Measurements from ENCODE around the gene PCSK5.
"Not testable (repeated sequence)": the region's sequence is repeated elsewhere in the genome, so short reads cannot be mapped to it uniquely, and the experiment has no call there.

Gene PCSK5

DNA sequence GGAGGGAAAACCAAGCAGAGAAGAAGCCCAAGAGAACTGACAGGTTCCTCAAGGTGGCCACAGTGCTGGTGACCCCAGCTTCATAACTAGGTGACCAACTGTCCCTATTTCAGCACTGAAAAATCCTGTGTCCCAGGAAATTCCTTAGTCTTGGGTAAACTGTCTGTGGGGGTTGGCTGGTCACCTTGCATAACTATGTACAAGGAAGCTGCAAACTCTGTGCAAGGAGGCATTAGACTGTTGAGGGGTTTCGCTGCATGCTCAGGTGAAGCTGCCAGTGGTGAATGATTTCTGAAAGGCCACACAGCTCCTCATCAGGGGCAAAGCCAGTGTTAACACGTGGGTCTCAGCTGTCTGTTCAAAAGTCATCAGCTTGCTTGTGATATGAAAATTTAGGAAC, 36.9 kb downstream of the PCSK5 start:
- no peak for DNase-seq

DNA sequence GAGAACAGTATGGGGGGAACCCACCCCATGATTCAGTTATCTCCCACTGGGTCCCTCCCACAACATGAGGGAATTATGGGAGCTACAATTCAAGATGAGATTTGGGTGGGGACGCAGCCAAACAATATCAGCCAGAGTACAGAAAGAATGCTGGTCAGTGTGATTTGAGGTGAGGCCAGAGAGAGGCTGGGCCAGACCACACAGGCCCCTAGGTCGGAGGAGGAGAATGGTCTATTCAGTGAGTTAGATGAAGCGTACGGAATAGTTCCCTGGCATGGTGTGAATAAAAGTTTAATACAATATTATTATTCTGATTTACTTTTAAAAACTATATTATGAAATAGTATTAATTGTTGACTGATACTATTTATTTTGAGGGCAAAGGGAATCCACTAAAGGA, 39.7 kb downstream of the PCSK5 start:
- no peak for DNase-seq

DNA sequence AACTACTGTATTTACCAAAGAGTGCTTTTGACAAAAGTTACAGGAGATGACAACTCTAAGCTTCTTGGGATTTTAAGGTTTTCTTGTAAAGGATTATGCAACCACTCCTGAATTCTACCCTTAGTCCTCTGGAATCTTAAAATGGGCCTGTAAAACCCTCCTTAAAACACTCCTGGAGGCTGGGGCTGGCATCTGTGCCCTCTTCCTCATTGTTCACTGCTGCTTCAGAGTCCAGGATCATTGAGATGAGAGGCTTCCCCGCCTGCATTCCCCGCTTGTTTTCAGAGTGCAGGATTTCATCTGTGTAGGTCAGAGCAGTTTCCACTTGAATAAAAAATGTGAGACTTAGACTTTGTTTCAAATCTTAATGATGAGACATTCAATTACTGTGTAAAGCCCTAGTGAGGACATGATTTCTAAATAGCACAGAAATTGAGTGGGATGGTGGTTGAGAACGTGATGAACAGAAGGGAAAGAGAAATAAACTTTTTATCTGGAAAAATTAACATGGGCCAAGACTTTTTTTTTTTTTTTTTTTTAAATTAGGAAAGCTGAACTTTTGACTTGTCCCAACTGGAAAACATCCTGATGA, 40.4 kb downstream of the PCSK5 start:
- no peak for DNase-seq

DNA sequence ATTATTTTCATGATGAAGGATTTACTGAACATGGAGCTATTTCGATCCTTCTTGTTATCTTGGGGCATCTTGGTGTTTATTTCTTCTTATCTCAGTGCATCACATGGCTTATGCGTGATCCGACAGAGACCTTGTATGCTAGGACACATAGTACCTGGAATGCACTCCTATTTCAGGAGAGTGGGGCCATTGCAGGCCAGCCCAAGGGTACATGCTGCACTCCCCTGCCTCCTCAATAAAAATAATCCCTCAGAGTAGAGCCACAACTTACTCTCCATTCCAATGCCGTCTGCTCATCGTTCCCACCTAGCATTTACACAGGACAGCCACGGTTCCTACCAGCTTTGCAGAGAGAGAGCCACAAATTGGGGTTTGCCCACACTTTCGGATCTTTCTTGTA, 43.5 kb downstream of the PCSK5 start:
- no peak for DNase-seq

DNA sequence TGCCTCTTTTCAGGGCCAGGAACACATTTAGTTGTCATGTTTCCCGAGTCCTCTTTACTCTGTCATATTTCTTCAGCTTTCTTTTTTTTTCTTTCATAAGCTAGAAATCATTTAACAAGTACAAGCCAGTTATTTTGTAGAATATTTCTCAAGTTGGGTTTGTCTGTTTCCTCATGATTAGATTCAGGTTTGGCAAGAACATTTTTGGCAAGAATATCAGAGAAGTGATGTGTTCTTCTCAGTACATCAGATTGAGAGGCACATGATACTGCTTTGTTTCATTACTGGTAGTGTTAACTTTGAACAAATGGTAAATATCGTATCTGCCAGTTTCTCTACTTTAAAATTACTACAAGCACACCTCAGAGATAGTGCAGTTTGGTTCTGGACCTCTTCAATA, 45.1 kb downstream of the PCSK5 start:
- DNase-seq: no peak

DNA sequence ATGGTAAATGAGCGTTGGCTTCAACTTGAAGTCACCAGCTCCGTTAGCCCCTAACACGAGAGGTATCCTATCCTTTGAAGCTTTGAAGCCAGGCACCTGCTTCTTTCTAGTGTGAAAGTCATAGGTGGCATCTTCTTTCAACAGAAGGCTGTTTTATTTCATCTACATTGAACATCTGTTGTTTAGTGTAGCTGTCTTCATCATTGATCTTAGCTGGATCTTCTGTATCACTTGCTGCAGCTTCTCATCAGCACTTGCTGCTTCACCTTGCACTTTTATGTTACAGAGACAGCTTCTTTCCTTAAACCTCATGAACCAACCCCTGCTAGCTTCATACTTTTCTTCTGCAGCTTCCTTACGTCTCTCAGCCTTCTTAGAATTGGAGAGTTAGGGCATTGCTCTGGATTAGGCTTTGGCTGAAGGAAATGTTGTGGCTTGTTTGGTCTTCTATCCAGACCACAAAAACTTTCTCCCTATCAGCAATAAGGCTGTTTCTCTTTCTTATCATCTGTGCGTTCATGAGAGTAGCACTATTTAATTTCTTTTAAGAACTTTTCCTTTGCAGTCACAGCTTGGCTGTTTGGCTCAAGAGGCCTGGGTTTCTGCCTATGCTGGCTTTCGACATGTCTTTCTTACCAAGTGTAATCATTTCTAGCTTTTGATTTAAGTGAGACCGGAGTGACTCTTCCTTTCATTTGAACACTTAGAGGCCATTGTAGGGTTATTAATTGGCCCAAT, 47.2 kb downstream of the PCSK5 start:
- DNase-seq: no peak

DNA sequence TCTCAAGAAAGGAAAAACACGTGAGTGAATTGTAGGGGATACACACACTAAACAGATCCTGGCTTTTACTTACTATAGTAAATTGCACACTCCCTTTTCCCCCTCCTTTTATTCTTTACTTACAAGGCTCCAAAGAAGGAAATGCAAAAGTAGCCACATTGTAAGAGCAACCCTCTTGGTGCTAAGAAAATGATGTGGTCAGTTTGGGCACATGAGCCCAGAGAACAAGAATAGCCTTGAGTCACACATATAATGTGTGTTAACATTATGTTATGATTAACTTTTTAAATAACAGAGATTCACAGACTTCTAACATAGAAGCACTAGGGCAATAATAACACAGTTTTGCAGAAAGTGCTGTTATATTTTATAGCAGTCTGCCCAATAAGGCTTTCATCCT, 48.5 kb downstream of the PCSK5 start:
- DNase-seq: no peak

DNA sequence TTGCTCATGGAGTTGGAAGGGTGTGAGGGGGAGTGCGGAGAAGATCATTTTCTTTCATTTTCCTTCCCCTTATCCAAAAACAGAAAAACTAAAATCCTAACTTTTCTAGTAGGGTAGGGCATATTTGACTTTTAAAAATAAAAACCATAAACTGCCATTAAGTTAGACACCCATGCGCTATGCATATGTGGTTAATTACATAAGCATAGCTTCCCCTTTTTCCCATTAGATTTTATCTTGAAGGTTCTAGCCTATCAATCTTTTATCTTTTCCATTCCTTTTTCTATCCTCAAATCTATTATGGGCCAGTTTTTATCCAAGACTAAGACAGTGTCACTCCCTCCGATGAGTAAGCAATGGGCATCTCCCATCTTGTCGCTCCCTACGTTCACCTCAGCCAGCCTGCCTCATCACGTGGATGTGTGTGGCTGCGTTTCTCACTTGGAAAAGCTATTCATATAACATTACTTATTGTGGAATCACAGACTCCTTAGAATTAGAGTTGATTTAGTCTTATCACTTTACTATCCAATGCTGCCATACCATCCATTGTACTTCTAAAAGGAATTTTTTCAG, 49.2 kb downstream of the PCSK5 start:
- DNase-seq: no peak

DNA sequence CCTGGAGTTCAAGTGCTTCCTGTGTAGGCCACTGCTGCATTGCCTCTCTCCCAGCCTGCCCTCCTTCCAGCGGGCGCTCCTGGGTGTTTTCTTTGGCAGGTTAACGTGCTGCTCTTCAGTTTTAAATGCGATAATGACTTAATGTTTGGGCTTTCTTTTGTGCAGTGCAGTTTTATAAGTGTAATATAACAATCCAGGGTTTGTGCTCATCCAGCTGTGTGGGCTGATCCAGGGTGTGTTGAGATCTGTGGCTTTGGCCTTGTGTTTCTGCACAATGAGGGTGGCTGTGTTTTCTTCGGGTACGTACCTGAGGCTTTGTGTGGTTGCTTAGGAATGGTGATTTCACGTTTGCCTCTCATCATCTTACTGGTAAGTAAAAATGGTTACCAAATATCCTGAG, 50.6 kb downstream of the PCSK5 start:
- DNase-seq: no peak

DNA sequence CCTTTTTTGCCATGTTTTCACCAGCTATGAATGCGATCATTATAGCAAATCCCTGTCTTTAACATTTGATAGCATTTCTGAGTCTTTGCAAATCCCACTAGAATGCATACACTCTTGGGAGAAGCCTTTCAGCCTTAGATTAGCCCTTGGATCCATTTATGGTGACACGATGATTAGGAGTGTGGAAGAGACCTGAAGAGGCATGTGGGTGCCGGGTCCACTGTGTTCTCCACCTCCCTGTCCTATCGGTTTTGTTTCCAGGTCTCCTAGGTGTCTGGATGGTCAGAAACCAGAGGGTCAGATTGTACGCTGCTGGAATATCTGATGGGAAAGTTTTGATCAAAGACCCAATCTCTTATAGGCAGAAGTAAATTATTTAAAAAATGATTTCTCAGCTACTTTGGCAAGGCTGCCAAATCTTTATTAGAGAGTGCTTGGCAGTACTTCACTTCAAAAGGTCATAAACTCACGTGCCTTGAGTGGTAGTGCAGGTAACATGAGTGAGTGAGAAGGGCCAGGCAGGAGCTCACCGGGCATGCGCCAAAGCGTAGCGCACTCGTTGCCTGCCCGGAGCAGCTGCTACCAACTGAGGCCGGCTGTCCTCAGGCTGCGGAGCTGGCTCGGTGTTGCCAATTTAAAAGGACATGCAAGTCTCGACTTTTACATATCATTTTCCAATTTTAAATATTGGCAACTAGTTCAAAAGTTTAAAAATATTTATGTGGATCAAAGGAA, 51.3 kb downstream of the PCSK5 start:
- no peak for DNase-seq

DNA sequence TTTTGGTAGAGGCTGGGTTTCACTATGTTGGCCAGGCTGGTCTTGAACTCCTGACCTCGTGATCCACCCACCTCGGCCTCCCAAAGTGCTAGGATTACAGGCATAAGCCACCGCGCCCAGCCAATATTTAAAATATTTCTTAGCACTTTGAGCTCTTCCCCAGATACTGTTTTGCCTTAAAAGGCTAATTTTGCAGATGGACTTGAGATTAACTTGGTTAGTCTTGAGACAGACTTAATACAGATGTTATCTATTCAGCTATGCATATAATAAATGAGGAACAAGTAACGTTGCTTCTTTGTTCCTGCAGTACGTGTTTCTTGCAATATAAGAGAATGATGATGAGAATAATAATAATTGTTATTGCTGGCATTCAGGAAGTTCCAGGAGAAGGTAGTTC, 56.3 kb downstream of the PCSK5 start:
- no peak for DNase-seq

DNA sequence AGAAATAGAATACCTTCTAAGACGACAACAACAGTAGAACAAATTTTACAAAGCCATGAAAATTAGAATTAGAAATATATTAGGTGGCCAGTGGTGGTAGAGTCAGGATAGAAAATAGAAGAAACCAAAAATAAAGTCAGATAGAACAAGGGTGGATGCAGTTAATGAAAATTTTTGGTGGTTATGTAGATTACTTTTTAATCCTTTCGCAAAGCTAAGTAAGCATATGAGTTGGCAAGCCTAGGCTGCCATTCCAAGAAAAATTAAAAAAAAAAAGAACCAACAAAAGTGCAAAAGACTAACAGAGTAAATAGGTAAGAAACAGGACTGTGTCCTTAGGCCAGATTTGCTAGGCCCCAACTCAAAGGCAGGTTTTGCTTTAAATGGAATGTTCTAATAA, 56.8 kb downstream of the PCSK5 start:
- DNase-seq: no peak

DNA sequence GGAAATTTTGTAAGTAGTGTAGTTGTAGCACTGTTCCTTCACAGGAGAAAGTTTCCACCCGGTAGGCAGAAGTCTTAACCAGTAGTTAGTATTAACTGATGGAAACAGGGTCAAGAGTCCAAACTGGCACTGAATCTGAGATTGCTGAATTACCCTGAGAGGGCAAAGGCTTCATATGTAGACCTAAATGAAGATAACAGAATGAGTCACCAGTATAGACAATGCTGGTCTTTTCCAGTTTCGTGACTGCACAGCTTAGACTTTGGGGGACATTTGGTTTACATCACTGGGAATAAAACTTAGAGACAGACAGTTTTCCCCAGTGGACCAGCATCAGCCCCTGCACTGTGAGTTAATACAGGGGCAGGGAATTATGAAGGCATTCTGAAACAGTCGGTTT, 60.5 kb downstream of the PCSK5 start:
- DNase-seq: no peak

DNA sequence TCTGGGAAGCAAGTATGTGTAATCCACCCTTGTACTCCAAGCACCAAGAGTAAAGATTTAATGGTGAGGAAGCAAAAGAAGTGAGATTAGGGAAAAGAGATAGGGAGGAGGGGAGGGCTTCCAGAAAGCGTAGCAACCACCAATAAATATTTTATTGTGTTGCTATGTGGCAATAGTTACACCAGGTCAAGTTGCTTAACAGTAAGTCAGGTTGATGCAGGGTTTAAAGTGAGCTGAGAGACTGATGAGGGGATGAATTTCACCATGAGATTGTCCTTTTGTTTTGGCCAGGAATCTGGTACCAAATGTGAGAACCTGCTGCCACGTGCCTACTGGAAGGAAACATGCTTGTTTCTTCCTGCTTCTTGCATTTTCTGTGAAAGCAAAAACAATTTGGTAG, 62.7 kb downstream of the PCSK5 start:
- no peak for DNase-seq

DNA sequence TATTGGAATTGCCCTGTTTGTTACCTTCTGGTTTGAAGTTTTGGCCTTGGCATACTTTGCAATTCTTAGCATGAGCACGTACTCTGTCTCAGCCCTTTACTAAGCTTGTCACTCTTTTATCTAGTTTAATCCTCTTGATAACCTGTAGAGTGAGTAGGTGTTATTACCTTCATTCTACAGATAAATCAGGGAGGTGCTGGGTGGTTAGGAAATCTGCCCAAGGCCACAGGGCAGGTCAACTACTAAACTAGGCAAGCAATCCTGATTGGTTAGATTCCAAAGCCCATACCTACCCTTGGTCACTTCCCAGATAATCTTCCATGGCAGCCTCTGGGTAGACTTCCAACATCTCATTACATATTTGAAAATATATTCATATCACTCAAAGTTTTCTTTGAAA, 65.7 kb downstream of the PCSK5 start:
- DNase-seq: no peak

DNA sequence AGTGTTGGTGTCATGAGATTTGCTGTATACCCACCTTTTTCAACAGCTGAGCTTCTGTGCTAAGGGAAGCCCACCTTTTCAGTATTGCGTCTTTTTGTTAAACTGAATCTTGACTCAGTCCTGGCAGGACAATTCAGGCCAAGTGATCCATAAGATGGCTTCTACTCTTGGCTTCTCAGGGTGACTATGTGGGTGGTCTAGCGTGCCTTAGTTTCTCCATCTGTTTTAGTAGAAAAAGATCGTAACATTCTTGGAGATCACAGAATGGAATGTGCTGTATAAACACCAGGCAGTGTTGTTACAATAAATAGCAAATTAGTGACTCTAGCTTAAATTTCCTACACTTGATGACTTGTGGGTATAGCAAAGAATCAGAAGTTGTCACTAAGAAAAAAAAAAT, 66.6 kb downstream of the PCSK5 start:
- no peak for DNase-seq

DNA sequence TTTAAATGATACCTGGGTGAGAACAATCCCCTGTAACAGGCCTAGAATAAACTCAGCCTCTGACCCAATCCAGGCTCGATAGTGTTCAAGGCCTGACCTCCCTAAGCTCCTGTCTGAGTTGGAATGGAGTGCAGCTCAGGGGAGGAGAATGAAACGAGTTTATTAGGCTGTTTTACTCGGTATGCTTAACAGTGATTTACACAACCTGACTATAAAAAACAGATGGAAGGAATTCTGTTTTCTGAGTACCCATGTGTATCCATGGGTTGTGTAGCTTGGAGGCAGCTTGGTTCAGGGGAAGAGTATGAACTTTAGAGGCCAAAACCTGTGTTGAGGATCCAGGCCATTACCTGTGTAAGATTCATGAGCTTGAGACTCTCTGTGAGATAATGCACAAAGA, 67.8 kb downstream of the PCSK5 start:
- no peak for DNase-seq

DNA sequence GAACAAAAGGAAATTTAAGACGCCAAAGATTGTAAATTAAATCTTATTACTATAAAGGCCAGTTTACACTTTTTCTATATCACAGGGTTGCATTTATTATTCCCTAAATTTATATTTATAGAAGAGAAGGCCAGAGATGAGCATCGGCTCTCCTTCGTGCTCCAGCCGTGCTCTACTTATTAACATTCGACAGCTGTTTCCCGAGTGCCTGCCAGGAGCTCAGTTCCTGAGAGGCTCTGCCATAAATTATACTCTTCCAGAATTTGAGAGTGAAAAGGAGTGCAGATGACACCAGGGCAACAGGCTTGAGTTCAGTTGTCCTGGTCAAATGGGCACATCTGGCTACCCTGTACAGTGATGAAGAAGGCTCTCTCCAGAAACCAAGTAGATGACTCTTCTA, 70.1 kb downstream of the PCSK5 start:
- no peak for DNase-seq

DNA sequence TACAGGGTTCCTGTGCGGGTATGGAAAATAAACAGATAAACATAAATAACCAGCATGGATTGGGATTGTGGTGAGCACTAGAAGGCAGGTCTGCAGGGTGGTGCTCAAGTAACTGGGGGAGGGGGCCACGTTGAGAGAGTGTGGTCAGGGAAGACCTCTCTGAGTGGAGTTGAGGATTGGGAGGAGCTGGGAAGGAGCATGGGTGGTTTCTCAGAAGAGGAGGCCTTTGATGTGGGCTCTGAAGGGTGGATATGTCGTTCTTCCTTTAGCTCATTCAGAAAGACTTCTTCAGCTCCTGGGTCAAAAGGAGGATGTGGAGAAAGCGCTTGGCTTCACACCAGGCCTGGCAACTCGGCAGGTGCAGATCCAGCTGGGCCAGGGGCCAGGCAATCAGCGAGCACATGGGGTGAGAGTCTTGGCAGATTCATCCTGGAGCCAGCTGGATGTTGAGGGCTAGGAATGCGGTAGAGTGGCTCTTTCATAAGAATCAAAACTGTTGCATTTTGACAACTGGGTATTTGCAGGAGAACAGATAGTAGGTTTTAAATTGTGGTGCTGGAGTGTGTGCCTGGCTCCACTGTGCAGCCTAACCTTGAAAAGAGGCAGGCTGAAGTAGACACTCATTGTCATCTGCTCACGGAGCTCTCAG, 71.7 kb downstream of the PCSK5 start:
- no peak for DNase-seq

DNA sequence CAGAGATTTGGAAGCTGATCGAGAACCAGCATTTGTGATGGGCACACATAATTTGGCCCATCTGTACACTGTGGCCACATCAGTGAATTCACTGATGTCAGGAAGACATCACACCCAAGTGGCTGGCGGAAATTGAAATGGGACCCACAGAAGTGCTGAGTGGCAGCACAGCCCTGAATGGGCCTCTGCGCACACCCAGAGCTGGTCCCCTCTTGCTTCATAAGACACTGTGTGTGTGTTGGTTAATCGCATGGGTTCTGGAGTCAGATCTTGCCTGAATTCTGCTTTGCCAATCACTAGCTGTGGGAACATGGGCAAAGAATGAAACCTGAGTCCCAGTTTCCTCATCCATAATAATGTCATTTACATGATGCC, 72.2 kb downstream of the PCSK5 start:
- no peak for DNase-seq

DNA sequence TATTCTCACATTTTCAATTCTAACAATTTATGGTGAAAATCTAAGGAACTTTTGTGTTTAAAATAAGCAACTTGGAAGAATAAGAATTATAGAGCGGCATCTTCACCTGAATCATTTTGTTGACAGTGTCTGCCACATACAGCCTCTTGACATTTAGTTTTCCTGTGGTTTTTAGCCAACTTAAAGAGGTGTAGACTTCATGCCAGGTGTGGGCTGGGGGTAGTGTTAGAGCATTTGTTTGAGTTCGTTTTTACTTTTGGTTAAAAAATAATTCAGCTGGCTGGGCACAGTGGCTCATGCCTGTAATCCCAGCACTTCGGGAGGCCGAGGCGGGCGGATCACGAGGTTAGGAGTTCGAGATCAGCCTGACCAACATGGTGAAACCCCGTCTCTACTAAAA, 72.8 kb downstream of the PCSK5 start:
- not testable (repeated sequence) for DNase-seq

DNA sequence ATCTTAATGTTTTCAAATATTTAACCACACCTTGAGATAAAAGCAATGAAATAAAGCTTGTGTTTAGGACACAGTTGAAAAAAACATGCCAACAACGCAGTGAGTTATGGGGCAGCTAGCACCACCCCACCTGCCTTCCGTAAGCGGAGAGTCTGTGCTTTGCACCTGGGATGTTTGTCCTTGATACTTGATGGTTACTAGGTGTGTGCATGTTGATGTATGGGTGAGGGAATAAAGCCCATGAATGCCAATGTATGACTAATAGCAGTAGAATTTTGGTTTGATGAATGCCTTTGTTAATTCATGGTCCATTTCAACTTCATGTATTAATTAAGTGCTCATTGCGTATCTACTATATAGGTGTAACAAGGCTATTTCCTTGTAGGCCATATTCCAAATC, 74.0 kb downstream of the PCSK5 start:
- DNase-seq: no peak

DNA sequence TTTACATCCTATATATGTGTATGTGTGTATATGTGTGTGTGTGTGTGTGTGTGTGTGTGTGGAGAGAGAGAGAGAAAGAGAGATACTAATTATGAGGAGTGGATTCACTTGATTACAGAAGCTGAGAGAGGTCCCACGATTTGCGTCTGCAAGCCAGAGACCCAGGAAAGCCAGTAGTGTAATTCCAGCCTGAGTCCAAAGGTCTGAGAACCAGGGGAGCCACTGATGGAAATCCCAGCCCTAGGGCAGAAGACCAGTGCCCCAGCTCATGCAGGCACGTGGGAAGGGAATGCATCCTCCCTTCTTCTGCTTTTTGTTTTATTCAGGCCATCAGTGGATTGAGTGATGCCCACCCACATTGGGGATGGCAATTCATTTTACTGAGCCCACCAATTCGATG, 74.8 kb downstream of the PCSK5 start:
- DNase-seq: no peak

DNA sequence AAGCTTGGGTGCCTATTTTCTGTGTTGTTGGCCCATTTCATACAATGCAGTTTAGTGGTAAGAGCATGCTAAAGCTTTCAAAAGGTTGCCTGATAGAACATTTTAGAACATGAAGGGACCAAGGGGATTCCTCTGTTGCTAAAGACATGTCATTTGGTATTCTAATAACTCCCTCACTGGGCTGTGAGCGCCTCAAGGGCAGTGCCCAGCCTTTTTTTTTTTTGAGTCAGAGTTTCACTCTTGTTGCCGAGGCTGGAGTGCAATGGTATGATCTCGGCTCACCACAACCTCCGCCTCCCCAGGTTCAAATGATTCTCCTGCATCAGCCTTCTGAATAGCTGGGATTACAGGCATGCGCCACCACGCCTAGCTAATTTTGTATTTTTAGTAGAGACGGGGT, 77.1 kb downstream of the PCSK5 start:
- no peak for DNase-seq
